BE2C (cell line): Measurements from ENCODE around the gene IGSF9.
A peak's percentile ranks its signal among the peaks of the same experiment; 100 is the strongest.

Experiments
- DNase-seq: peaks from one replicate; pipeline ENCODE4 v3.0.0-alpha.2; 2020
- H3K27me3 ChIP-seq: fragments of 250-450 bp; sonication (Bioruptor Pico); 2 replicates; pipeline ENCODE4 v1.5.1; 2020; ENCODE audit warnings: mild to moderate bottlenecking
- H3K36me3 ChIP-seq: fragments of 250-450 bp; sonication (Bioruptor Pico); 2 replicates; pipeline ENCODE4 v1.5.1; 2020; ENCODE audit warnings: mild to moderate bottlenecking
- H3K4me1 ChIP-seq: fragments of 250-450 bp; sonication (Bioruptor Pico); 2 replicates; pipeline ENCODE4 v1.5.1; 2020
- H3K4me3 ChIP-seq: 2 replicates; pipeline ENCODE4 v1.5.1; 2011; ENCODE audit warnings: low read depth, low read length
- H3K9me3 ChIP-seq: fragments of 250-450 bp; sonication (Bioruptor Pico); 2 replicates; pipeline ENCODE4 v1.5.1; 2020
- TF ChIP-seq, protein P1 (sequence below): IDR thresholded peaks from 2 replicates; pipeline ENCODE4 v1.5.1; 2012; ENCODE audit warnings: mild to moderate bottlenecking, low read depth, low read length

Gene IGSF9

DNA sequence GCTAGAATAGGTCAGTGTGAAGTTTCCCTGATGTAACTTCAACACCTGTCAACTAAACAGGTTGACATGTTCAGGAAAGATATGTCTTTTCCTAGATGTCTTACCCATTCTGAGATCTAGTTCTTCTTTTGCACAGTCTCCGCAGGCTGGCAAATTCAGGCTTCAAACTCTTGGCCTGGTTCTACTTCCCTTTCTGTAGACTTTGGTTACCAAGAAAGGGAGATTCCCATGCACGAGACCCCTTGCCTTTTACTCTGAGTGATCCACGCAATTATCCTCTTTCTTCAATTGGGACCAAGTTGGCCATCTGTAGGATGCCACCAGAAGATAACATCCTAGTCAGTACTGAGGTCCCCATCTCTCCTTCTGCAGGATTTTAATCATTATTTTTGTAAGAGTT, 47.5 kb downstream of the IGSF9 start:
- Histone ChIP-seq H3K36me3 (no peaks in the 10 kb centered on the region), H3K4me3 (no peak overlapping the region), H3K27me3 (no peaks in the 10 kb centered on the region), H3K4me1 (peaks cover 7% of the 10 kb centered on the region; the same call in 1 of the 2 replicates), H3K9me3 (no peaks in the 10 kb centered on the region)
- TF ChIP-seq, protein P1, sequence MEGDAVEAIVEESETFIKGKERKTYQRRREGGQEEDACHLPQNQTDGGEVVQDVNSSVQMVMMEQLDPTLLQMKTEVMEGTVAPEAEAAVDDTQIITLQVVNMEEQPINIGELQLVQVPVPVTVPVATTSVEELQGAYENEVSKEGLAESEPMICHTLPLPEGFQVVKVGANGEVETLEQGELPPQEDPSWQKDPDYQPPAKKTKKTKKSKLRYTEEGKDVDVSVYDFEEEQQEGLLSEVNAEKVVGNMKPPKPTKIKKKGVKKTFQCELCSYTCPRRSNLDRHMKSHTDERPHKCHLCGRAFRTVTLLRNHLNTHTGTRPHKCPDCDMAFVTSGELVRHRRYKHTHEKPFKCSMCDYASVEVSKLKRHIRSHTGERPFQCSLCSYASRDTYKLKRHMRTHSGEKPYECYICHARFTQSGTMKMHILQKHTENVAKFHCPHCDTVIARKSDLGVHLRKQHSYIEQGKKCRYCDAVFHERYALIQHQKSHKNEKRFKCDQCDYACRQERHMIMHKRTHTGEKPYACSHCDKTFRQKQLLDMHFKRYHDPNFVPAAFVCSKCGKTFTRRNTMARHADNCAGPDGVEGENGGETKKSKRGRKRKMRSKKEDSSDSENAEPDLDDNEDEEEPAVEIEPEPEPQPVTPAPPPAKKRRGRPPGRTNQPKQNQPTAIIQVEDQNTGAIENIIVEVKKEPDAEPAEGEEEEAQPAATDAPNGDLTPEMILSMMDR, result no peak
- no peak for DNase-seq

DNA sequence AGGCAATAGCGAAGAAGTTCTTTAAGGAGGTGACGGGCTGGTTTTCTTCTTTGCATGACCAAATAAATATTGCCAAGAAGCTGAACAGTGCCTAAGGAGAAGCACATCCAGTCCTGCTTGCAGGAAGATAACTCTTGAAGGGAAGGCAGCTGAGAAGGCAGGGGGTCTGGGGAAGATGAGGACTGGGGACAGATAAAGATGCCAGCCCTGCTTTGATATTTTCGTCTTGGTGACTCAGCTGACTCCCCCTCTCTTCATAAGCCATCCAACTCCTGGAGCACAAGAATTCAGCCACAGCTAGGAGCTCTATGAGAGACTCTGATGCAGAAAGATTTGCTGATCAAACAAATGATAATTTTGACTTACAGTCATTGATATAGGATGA, 48.9 kb downstream of the IGSF9 start:
- Histone ChIP-seq H3K36me3 (no peaks in the 10 kb centered on the region), H3K4me1 (peaks cover 7% of the 10 kb centered on the region; the same call in 1 of the 2 replicates), H3K27me3 (no peaks in the 10 kb centered on the region), H3K9me3 (no peaks in the 10 kb centered on the region), H3K4me3 (no peak overlapping the region)
- DNase-seq, result no peak
- TF ChIP-seq, protein P1, result no peak

DNA sequence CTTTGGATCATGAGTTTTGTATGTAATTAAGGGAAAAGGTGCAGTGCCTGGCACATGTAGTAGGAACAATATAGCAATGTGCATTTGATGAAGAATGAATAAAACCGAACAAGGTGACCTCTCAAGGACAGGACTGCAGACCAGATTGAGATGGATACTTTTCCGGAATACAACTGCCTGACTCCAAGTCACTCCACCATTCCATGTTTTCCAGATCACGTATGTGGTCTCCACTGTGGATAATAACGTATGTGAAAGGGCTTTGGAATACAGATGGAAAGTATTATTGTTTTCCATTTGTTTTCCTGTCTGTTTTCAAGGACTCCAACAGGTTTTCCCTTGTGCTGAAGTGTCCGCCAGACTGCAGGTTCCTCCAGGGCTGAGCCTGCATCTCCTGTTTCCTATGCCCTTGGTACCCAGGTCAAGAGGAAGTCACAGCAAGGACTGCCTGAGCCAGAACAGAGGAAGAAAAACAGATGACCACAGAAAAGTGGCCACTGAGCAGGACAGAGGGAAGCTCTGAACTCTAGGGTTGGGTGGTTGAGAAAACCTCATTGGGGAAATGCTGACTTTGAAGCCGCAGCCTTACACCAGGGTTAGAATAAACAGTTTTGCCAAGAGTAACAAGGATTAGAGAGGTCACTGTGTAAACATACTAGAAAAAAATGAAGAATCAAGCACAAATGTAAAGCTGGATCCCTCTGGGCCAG, 49.4 kb downstream of the IGSF9 start:
- no peaks in the 10 kb centered on the region for H3K27me3 ChIP-seq
- DNase-seq, result no peak
- peaks cover 7% of the 10 kb centered on the region; the same call in 1 of the 2 replicates for H3K4me1 ChIP-seq
- H3K9me3 ChIP-seq, result no peaks in the 10 kb centered on the region
- no peaks in the 10 kb centered on the region for H3K36me3 ChIP-seq
- no peak overlapping the region for H3K4me3 ChIP-seq
- TF ChIP-seq, protein P1, result no peak

DNA sequence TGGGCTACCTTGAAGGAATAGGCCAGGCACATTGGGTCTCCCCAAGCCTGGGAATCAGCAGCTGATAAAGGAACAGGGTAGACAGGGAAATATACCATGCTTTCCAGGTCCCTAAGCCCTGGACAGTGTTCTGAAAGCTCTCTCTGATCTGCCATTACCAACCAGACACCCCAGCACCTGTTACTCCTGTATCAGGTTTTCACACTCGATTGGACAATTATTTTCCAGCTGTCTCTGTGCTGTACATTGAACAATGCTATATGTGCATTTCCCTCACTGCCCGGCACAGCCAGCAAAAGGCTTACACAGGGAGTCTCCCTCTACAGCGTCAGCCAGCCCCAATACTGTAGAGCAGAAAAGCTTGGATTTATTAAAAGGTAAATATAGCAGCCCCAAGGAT, 50.1 kb downstream of the IGSF9 start:
- Histone ChIP-seq H3K27me3 (no peaks in the 10 kb centered on the region), H3K4me3 (no peak overlapping the region), H3K4me1 (peaks cover 6% of the 10 kb centered on the region), H3K36me3 (no peaks in the 10 kb centered on the region), H3K9me3 (no peaks in the 10 kb centered on the region)
- no peak for DNase-seq
- TF ChIP-seq, protein P1, result no peak

DNA sequence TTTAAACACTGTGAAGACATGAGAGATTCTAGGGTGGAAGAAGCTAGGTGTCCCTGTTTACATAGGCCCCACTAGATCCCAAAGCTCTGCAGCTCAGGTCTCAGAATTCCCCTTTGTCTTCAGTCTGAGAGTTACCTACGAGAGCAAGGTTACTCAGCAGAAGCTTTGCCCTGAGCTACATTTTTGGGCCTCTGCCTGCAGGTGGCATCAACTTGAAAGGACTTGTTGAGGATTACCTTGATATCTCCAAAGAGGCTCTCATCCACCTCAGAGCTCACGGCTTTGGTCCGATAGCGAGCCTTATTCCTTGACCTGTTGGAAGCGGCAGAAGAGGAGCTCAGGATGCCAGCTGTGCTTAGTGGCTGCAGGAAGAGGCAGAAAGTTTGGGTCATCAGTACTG, 52.5 kb downstream of the IGSF9 start:
- Histone ChIP-seq H3K4me3 (no peak overlapping the region), H3K9me3 (no peaks in the 10 kb centered on the region), H3K4me1 (peaks cover 8% of the 10 kb centered on the region), H3K27me3 (no peaks in the 10 kb centered on the region), H3K36me3 (no peaks in the 10 kb centered on the region)
- TF ChIP-seq, protein P1, result no peak
- DNase-seq, result no peak

DNA sequence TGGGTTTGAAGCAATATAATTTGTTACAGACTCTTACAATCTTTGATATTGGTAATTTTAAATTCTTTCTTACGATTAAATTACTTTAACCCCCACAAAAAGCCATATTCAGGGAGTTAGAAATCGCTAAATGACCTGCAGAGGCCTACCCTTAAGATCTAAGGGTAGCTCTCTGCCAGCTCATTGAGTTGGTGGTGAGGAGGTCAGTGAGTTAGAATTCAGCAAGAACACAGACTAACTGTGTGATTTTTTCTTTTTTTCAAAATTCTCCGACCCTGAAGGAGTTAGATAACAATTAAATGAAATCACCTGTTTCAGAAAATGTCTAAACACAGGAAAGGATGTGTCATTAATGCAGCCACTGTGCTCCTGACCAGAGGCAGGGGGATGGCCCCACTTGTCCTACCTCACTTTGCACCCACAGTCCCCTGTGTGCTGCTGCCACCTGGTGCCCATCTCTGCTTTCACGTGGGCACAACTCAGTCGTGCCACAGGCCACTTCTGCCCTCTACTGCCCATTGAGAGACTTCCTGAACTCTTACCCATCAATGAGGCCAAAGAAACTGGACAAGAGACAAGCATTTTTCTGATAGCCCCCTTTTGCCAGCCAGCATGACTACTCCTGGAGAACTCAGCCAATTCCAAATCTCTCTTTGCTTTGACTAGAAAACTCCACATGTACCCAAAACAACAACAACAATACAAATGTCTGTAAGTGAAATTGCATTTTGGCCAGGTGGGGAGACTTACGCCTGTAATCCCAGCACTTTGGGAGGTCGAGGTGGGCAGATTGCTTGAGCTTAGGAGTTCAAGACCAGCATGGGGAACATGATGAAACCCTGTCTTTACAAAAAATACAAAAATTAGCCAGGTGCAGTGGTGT, 53.9 kb downstream of the IGSF9 start:
- TF ChIP-seq, protein P1, result peak; percentile 99
- no peak overlapping the region for H3K4me3 ChIP-seq
- no peaks in the 10 kb centered on the region for H3K36me3 ChIP-seq
- H3K9me3 ChIP-seq, result no peaks in the 10 kb centered on the region
- DNase-seq, result peak; percentile 88
- no peaks in the 10 kb centered on the region for H3K27me3 ChIP-seq
- peaks cover 8% of the 10 kb centered on the region for H3K4me1 ChIP-seq
